Measurements from ENCODE around the gene PLEKHG1.

DNA sequence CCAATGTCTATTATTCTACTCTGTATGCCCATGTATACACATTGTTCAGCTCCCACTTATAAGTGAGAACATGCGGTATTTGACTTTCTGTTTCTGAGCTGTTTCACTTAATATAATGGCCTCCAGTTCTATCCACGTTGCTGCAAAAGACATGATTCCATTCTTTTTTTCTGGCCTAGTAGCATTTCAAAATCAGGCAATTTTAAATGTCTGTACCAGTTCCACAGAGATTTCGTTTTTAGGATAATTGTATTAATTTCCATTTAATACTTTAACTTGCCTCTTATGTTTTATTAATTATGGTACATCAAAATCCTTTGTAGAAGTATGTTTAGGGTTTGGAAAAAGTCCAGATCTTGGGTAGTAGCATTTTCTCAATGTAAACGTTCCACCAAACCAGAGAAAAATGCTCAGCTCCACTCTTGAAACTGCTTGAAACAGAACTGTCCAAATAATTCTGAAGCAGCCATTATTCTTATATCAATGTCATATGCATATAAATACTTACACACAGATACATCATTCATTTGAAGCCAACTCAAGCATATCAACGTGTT, 42.6 kb upstream of the PLEKHG1 start:
- TF ChIP-seq, protein P1, sequence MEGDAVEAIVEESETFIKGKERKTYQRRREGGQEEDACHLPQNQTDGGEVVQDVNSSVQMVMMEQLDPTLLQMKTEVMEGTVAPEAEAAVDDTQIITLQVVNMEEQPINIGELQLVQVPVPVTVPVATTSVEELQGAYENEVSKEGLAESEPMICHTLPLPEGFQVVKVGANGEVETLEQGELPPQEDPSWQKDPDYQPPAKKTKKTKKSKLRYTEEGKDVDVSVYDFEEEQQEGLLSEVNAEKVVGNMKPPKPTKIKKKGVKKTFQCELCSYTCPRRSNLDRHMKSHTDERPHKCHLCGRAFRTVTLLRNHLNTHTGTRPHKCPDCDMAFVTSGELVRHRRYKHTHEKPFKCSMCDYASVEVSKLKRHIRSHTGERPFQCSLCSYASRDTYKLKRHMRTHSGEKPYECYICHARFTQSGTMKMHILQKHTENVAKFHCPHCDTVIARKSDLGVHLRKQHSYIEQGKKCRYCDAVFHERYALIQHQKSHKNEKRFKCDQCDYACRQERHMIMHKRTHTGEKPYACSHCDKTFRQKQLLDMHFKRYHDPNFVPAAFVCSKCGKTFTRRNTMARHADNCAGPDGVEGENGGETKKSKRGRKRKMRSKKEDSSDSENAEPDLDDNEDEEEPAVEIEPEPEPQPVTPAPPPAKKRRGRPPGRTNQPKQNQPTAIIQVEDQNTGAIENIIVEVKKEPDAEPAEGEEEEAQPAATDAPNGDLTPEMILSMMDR (IDR thresholded peaks at IDR 0.05; ENCODE audit: low read length): no peak
- no peak for TF ChIP-seq EZH2 (IDR thresholded peaks at IDR 0.05; ENCODE audit: borderline replicate concordance, low read length)
